GM19324 (cell line): ENCODE data around the gene SLC43A2.
"Not testable (repeated sequence)": the region's sequence is repeated elsewhere in the genome, so short reads cannot be mapped to it uniquely, and the experiment has no call there.

Experiments
- ATAC-seq: cut with Tn5 transposase; IDR thresholded peaks from one replicate; pipeline ENCODE4 v1.9.1; 2021; ENCODE audit warnings: mild to moderate bottlenecking, moderate library complexity; ENCODE audit not compliant: unreplicated experiment, low FRiP score

Gene SLC43A2

GRCh38 chr17:1565877-1566276 lies 62.8 kb downstream of the SLC43A2 start:
- no peak for ATAC-seq

GRCh38 chr17:1563786-1564613 lies 64.6 kb downstream of the SLC43A2 start:
- ATAC-seq = no peak

GRCh38 chr17:1563471-1563785 lies 65.2 kb downstream of the SLC43A2 start:
- ATAC-seq = not testable (repeated sequence)

GRCh38 chr17:1562176-1562643 lies 66.4 kb downstream of the SLC43A2 start:
- no peak for ATAC-seq

GRCh38 chr17:1561420-1562175 lies 67.0 kb downstream of the SLC43A2 start:
- ATAC-seq = peak; percentile 14

GRCh38 chr17:1560858-1561355 lies 67.7 kb downstream of the SLC43A2 start:
- no peak for ATAC-seq

- ATAC-seq = no peak
Measured at GRCh38 chr17:1560101-1560857, 68.4 kb downstream of the SLC43A2 start.

GRCh38 chr17:1559047-1560043 lies 69.3 kb downstream of the SLC43A2 start:
- ATAC-seq = no peak

- ATAC-seq = no peak
Measured at GRCh38 chr17:1558401-1558800, 70.2 kb downstream of the SLC43A2 start.

GRCh38 chr17:1557355-1558095 lies 71.1 kb downstream of the SLC43A2 start:
- ATAC-seq = no peak

GRCh38 chr17:1555651-1556471 lies 72.8 kb downstream of the SLC43A2 start:
- ATAC-seq = no peak

- ATAC-seq = no peak
Measured at GRCh38 chr17:1554751-1555540, 73.7 kb downstream of the SLC43A2 start.

GRCh38 chr17:1553354-1554266 lies 75.0 kb downstream of the SLC43A2 start:
- ATAC-seq = no peak

GRCh38 chr17:1552932-1553331 lies 75.7 kb downstream of the SLC43A2 start:
- no peak for ATAC-seq

- ATAC-seq = no peak
Measured at GRCh38 chr17:1551741-1552140, 76.9 kb downstream of the SLC43A2 start.

GRCh38 chr17:1548032-1548431 lies 80.6 kb downstream of the SLC43A2 start:
- no peak for ATAC-seq
